ENCODE data around the gene CEBPZOS. TPM values are rescaled to one million over a fixed set of nuclear protein-coding genes. Genes with fewer than 3 reads are reported as not detected.

Gene CEBPZOS
- total RNA-seq, 1 donor, result 27.6 TPM

- peak; percentile 79 for DNase-seq (ENCODE audit: low read depth)
Observed at GRCh38 chr2:37156857-37157714, 39.2 kb upstream of the CEBPZOS start, which contains the start of gene EIF2AK2. Gene EIF2AK2, minus strand, starts transcription at chr2:37156980. Its CDS starts 9,174 bp downstream, at chr2:37147806.

DNA sequence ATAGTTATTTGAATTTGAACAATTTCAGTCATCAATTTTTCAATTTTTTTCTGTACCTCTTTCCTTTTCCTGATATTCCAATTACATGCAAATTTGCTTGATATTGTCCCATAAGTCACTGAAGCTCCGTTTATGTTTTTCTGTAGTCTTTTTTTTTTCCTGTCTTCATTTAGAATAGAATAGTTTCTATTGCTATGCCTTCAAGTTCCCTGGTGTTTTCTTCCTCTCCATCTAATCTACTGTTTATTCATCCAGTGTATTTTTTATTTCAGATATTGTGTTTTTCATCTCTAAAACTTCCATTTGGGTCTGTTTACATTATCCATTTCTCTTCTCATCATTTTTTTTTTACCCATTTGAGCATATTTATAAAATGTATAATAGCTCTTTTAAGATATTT, 31.5 kb upstream of the CEBPZOS start:
- DNase-seq (ENCODE audit: low read depth), result no peak
- TF ChIP-seq, protein P1, sequence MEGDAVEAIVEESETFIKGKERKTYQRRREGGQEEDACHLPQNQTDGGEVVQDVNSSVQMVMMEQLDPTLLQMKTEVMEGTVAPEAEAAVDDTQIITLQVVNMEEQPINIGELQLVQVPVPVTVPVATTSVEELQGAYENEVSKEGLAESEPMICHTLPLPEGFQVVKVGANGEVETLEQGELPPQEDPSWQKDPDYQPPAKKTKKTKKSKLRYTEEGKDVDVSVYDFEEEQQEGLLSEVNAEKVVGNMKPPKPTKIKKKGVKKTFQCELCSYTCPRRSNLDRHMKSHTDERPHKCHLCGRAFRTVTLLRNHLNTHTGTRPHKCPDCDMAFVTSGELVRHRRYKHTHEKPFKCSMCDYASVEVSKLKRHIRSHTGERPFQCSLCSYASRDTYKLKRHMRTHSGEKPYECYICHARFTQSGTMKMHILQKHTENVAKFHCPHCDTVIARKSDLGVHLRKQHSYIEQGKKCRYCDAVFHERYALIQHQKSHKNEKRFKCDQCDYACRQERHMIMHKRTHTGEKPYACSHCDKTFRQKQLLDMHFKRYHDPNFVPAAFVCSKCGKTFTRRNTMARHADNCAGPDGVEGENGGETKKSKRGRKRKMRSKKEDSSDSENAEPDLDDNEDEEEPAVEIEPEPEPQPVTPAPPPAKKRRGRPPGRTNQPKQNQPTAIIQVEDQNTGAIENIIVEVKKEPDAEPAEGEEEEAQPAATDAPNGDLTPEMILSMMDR (IDR thresholded peaks at IDR 0.05; ENCODE audit: insufficient read depth, low read length), result no peak
- H3K4me3 ChIP-seq (ENCODE audit: low read depth, low read length), result no peak overlapping the region

More at GRCh38 chr2:37156857-37157714, 39.2 kb upstream of the CEBPZOS start, which contains the start of gene EIF2AK2:
- TF ChIP-seq, protein P1 (IDR thresholded peaks at IDR 0.05; ENCODE audit: insufficient read depth, low read length), result no peak
- peak within 1 kb of the TSS; percentile 85 for H3K4me3 ChIP-seq (ENCODE audit: low read depth, low read length)

- TF ChIP-seq, protein P1 (IDR thresholded peaks at IDR 0.05; ENCODE audit: insufficient read depth, low read length), result no peak
- H3K4me3 ChIP-seq (ENCODE audit: low read depth, low read length), result no peak overlapping the region
- no peak for DNase-seq (ENCODE audit: low read depth)
Observed at GRCh38 chr2:37167636-37168180, 28.6 kb upstream of the CEBPZOS start.

DNA sequence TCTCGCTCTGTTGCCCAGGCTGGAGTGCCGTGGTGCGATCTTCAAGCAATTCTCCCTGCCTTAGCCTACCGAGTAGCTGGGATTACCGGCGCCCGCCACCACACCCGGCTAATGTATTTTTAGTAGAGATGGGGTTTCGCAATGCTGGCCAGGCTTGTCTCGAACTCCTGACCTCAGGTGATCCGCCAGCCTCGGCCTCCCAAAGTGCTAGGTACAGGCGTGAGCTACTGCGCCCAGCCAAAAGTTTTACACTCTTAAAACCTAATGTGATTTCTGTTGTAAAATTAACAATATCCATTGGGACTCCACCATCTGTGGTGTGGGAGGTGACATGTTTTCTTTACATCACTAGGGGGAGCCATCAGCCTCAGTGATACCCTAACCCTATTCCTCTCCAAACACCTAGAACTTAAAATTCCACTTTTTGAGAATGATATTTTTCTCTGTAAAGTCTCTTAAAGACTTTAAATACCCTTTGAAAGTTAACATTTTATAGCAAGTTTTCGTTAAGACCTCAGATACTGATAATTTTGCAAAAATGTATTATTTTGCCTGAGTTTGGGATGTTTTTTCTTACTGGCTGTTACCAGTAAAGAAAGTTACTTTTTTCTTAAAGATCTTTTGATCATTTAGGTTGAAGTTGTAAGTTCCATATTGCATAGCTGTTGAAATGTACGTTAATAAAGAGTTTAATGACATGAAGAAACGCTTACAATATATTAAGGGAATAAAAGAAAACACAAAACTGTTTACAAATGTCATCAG, 27.9 kb upstream of the CEBPZOS start:
- TF ChIP-seq, protein P1 (IDR thresholded peaks at IDR 0.05; ENCODE audit: insufficient read depth, low read length), result peak; percentile 71
- peak; percentile 60 for DNase-seq (ENCODE audit: low read depth)
- H3K4me3 ChIP-seq (ENCODE audit: low read depth, low read length), result no peak overlapping the region

DNA sequence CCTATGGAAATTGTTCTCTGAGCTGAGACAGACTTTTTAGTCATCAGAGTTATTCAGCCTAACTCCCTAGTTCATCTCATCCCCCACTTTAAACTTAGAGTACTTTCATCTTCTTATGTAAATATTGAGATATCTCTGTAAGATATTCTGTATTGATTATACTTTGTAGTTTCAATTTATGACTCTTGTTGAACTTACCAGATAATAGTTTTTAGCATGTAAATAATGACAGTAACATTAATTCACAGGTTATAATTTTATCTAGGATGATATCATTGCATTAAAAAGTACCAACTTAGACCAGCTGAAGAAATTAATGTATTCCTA, 24.7 kb upstream of the CEBPZOS start:
- no peak for DNase-seq (ENCODE audit: low read depth)
- no peak overlapping the region for H3K4me3 ChIP-seq (ENCODE audit: low read depth, low read length)
- TF ChIP-seq, protein P1 (IDR thresholded peaks at IDR 0.05; ENCODE audit: insufficient read depth, low read length), result no peak

DNA sequence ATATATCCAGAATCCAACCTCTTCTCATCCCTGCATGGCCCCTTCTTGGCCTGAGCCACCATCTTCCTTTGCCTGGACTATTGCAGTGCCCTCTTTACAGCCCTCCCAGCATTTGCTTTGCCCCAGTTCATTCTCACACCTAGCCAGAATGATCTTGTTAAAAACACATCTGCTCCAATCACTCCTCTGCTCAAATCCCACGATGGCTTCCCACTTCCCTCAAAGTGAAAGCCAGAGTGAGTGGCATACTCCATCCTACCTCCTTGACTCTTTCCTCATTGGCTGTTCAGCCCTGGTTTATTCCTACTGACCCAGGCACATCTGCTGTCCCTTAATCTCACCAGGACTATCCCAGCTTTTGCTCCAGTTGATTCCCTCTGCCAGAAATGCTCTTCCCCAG, 22.6 kb upstream of the CEBPZOS start:
- no peak for DNase-seq (ENCODE audit: low read depth)
- no peak overlapping the region for H3K4me3 ChIP-seq (ENCODE audit: low read depth, low read length)
- TF ChIP-seq, protein P1 (IDR thresholded peaks at IDR 0.05; ENCODE audit: insufficient read depth, low read length), result no peak

Data from fibroblast of the aortic adventitia (primary cell).